HG03039 (cell line): Measurements from ENCODE around the gene GRIK3.
"Not testable (repeated sequence)": the region's sequence is repeated elsewhere in the genome, so short reads cannot be mapped to it uniquely, and the experiment has no call there.

Experiments used
- ATAC-seq: cut with Tn5 transposase; IDR thresholded peaks from one replicate; pipeline ENCODE4 v1.9.1; 2021; ENCODE audit warnings: mild to moderate bottlenecking, moderate library complexity; ENCODE audit not compliant: unreplicated experiment

GRIK3 gene

DNA sequence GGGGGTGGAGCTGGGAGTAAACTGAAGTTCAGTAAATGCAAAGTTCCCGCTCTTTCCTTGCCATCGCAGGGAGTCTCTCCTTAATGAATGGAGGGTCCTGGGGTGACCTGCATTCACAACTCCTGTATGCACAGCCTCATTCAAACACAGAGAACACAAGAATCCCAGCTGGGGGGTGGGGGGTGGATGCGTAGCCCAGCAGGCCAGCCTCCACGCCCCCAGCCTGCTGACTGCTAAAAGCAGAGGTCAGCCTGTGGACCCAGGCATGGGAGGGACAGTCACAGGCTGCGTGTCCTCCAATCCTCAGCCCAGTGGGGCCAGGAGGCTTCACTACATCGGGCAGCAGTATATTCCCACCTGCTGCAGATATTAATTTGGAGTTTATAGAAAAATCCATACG is 263.1 kb downstream of the GRIK3 start:
- ATAC-seq: no peak

DNA sequence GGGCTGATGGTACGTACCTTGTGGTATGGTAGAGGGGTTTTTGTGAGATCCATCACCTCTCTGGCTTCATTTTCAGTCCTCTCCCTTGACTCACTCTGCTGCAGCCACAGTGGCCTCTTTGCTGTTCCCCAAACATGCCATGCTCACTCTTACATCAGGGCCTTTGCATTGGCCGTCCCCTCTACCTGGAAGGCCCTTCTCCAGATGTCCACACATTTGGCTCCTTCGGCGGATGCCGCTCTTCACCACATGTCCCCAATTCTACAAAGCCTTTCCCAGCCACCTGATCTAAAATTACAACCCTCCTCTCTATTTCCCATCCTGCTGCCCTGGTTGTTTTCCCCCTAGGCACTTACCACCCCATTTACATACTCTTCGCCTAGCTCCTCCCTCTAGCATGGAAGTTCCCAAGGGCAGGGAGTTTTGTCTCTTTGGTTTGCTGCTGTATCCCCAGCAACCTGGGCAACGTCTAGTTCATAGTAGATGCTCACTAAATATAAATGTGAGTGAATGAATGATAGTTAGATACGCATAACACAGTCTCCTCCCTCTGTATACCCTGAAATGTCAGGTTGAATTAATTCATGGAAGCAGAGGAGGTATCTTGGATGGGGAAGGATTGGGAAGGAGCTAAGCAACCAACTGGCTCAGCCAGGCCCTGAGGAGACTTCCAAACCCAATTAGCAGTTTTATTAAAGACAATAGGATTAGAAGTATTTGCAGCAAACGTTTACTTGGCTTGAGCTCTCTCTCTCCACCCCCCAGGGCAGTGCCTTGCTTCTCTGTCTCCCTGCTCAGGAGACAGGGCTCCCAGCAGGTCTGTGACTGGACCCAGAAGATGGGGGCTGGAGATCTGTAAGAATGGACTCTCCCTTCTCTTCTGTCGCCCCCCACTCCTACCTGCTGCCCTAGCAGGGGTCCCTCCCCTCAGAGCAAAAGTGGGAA is 264.2 kb downstream of the GRIK3 start:
- no peak for ATAC-seq

DNA sequence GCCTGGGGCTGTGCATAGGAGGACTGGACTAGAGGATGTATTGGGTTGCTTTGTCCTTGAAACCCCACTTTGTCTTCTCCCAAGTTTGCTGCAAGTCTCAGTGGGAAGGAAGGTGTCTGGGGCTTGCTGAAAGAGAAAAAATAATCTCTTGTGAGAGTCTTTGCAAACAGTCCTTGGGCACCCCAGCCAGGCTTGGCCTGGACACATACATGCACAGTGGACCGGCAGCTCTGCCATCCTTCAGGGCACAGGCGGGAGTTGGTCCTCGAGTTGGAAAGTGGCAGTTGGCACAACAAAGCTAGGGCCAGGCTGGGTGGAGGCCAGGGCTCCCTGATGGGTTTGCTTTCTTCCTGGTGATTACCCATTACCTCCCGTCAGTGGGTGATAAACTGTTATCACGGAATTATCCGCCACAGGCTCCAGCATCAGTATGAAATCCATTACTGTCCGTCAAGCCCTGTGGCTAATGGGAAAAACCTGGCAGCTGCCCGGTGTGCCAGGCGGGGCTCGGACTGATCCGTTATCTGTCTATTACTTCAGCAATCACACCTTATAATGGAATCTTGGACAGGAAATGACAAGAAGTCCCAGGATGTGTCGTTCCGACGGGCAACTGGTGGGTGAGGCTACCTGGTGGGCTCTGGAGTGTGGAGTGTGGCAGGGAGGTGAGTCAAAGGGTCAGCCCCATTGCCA is 265.7 kb downstream of the GRIK3 start:
- no peak for ATAC-seq

DNA sequence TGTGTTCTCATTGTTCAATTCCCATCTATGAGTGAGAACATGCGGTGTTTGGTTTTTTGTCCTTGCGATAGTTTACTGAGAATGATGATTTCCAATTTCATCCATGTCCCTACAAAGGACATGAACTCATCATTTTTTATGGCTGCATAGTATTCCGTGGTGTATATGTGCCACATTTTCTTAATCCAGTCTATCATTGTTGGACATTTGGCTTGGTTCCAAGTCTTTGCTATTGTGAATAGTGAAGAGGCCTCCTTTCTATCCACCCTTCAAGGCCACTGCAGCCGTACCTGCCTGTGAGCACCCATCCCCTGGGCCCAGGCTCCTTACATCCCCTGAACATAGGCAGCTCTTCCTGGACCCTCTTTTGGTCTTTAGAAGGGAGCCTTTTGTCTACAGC is 266.9 kb downstream of the GRIK3 start:
- not testable (repeated sequence) for ATAC-seq

DNA sequence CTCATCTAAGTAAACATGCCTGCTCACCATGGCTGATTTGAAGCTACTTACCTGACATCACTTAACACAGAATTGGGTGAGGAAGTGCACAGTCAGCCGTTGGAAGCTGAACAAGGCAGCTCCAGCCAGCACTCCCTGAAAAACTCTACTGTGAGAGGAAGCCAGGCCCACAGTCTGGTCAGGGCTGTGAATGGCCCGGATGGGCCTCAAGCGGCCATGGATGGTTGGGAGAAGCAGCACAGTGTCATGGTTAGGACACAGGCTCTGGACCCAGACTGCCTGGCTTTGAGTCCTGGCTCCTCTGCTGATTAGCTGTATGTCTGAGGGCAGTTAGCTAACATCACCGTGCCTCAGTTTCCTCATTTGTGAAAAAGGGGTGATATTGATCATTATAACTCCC is 267.8 kb downstream of the GRIK3 start:
- no peak for ATAC-seq

DNA sequence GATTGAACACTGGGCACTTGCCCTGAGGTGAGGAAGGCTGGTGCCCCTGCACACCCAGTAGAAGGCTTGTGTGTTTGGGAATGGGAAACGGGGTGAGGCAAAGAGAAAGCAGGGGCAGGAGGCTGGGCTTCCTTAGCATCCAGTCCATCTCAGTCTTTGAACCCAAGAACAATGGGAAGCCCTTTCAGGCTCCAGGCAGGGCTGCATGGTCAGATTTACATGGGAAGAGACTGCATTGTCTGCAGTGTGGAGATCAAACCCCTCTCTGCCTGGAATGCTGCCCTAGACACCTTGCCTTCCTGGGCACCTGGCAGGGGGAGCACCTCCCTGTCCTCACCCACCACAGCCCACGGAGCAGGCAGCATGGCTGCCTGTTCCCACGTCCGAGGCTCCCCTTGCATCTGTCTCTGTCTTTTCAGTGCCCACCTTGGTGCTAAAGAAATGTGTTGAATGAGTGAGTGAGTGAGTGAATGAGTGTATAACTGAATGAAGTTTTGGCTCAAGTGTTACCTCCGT is 268.5 kb downstream of the GRIK3 start:
- ATAC-seq: no peak

DNA sequence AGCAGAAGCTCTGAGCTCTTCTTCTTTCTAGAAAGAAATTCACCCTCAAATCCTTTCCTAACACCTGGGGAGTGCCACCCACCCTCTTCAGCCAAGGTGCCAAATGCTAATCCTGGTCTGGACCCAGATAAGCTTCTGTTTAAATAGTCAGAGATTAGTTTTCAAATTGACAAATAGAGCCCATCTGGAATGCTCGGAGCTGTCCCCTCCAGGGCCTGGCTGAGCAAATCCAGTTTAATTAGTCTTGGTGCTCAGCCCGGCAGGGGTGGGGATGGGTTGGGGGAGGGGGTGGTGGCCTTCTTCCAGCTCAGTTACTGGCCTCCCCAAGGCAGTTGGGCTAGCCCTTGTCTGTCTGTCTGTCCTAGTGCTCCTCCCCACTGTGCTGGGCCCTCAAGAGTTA is 269.5 kb downstream of the GRIK3 start:
- no peak for ATAC-seq

DNA sequence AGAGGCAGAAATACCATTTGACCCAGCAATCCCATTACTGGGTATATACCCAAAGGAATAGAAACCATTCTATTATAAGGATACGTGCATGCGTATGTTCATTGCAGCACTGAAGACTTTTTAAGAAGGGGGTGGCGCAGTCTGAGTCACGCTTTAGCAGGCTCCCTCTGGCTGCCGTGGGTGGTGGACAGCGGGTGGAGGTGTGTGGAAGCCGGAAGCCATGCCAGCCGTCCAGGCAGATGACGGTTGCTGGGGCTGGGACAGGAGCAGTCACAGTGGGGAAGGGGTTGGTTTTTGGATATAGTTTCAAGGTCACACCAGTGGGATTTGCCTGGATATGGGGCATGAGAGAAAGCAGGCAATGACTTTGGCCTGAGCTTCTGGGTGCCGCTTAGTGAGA is 270.5 kb downstream of the GRIK3 start:
- no peak for ATAC-seq

DNA sequence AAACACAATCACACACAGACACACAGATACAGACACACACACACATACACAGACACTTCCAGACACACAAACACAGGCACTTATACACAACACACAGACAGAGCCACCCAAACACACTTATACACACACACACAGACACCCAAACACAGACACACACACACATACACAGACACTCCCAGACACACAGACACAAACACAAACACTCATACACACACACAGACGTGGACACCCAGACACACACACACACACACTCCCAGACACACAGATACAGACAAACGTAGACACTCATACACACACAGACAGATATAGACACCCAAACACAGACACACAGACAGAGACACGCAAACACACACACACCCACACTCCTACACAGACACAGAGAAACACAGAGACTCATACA is 272.1 kb downstream of the GRIK3 start:
- ATAC-seq: no peak

DNA sequence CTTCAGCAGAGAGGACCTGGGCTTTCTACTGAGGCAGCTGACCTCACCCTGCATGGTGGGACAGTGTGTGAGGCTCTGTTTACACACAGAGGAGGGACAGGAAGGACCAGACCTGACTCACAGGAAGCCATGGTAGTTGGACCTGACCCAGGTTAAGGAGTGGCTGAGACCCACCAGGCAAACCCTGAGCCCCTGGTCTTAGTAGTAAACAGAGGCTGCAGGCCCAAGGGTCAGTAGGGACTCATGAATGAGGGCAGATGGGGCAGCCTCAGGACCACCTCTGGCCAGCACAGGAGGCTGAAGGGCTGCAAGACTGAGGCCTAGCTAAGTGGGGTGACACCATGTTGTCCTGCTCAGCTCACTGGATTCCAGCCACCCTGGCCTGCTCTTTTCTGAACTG is 273.2 kb downstream of the GRIK3 start:
- no peak for ATAC-seq

DNA sequence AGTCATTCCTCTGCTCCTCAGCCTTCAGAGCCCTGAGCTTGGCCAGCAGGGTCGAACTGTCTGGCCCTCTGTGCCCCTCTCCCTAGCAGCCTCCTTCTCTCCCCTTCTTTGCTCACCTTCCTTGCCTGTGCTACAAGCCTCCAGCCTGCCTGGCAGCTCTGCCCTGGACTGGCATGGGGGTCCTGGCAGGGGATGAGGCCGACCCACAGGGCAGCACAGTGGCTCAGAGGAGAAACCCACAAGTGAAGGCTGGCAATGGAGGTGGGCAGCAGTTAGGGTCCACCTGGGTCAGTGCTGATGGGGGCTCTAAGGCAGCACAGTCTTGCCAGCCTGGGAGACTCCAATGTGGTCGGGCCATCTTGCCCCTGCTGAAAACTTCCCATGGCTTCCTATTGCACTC is 274.2 kb downstream of the GRIK3 start:
- no peak for ATAC-seq

DNA sequence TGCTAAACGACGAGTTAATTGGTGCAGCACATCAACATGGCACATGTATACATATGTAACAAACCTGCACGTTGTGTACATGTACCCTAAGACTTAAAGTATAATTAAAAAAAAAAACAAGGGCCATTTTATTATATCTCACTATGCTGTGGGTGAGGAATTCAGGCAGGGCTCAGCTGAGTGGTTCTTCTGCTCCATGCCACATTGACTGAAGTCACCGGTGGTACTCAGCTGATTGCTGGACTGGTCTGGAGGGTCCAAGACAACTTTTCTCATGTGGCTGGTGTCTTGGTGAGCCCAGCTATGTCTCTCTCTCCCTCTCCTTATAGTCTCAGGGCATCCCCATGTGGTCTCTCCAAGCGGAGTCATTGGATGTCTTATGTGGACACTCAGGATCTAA is 275.0 kb downstream of the GRIK3 start:
- ATAC-seq: no peak

DNA sequence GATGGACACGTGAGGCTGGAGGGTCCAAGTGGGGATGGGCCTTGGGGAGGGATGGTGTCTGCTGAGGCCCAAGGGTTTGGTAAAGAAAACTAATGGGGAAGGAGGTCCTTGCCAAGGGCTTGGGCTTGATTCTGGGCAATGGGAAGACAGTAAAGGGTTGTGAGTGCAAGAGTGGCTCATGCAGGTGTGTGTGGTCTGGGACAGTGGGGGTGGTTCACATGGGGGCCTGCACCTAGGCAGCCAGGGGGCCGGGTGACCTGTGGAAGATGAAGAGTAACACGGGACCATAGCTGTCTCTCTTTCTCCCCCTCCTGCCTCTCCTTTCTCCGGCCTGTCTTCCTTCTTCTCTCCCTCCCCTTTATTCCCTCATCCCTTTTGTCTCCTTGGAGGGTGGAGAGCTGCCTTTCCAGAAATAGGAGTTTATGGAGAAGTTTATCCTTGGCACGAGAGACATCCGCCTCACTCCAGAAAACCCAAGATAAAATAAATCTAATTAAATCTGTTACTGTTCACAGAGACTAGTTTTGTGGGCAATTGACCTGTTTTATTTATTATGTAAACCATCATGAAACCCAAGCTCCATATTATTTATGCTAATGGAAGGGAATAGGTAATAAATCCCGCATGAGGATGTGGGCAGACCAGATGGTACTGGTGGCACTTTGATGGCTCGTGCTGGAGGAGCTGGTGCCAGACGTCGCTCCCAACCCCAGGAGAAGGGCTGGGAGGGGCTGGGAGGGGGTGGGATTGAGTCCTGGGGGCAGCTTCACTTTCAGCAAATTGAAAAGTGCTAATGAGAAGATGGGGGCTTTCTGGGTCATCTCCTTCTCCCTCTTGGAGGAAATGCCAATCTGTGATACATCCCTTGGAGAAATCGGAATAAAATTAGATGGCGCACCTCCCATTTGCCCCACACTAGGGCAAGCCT is 278.7 kb downstream of the GRIK3 start:
- ATAC-seq: no peak

DNA sequence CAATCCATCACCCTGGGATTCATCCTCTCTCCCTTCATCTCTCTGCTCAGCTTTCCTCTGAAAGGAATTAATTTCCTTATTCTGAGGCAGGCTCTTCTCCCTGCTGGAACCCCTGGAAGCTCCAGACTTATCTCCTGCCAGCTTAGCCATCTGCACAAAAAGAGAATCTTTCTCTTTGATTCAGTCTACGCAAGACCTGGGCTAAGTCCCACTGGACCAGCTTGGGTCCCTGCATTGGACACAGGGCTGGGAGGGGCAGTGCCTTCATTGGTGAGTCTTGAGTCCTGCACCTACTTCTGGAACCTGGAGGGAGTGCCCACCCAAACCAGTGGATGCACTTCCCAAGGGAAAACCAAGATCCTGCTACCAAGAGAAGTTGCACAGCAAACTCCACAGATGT is 279.9 kb downstream of the GRIK3 start:
- ATAC-seq: no peak

DNA sequence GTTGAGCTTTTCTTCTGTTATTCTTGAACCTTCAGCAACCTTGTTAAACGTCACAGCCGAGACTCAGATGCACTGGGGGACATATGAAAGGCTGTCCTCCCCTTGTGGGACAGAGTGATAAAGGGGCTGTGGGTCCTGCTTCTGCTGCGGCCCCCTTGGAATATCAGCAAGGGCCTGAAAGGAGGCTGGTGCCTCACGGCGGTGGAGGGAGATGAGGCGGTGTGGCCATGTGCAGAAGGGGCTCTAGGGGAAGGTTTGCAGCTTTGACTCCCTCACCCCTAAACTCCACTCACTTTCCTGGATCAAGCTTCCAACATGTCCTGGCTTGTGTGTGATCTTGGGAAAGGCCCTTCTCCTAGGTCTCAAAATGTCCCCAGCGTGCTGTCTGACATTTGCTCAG is 280.9 kb downstream of the GRIK3 start:
- no peak for ATAC-seq

DNA sequence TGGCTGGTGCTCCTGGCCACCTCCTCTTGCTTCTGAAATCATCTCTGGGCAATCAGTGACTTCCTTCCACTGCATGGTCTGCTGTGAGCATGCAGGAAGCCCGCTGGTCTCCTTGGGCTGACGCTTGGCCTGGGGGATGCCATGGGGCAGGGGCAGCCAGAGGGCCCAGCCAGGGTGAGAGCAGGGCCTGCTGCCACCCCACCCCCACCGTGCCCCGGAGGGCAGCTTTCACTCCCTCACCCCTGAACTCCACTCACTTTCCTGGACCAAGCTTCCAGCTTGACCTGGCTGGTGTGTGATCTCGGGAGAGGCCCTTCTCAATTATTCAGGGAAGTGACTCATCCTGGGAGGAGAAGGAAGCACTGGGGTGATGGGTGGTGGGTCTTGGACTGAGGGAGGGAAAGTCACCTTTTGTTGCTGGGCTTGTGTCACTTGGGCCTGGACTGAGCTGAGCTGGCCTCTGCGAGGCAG is 281.4 kb downstream of the GRIK3 start:
- ATAC-seq: no peak

DNA sequence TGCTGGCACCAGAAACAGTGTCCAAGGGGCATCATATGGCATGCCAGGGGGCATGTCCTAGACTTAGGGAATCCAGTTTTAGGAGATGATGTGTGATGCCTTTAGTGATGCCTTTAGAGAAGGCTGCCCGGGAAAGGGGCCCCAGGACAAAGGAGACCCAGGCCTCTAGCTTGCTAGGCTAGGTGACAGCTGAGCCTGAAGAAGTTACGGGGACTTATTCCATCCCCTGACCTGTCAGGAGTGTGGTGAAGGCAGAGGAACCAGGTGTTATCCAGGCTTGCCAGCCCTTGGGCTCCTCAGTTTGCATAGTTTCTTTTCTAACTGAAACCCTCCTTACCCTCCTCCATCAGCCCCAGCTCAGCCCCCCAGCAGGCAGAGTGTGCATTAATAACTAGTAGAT is 281.9 kb downstream of the GRIK3 start:
- no peak for ATAC-seq

DNA sequence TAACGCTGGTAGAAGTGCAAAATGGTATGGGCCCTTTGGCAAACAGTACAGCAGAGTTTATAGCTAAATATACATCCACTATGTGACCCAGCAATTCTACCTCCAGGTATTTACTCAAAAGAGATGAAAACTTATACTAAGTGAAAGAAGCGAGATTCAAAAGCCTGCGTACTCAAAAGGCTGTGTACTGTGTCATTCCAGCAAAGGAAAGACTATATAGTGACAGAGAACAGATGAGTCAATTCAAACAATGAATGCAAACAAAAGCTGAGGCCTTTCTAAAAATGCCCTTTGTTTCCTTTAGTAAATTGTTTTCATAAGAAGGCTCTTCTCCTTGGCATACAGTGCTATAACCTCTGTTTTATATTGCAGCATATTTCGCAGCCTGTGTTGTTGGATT is 282.8 kb downstream of the GRIK3 start:
- ATAC-seq: no peak

DNA sequence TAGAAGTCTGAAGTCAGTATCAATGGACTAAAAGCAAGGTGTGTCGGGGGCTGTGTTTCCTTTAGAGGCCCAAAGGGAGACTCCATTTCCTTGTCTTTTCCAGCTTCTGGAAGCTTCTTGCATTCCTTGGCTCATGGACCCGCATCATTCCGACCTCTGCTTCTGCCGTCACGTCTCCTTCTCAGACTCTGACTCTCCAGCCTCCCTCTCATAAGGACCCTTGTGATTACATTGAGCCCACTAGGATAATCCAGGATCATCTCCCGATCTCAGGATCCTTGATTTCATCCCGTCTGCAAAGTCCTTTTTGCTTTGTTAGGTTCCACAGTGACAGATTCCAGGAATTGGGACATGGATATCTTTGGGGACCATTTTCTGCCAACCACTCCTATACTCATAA is 285.8 kb downstream of the GRIK3 start:
- ATAC-seq: no peak
